ENCODE results near the gene COL9A1. TPM values are rescaled to one million over a fixed set of nuclear protein-coding genes. Genes with fewer than 3 reads are reported as not detected.
"Not testable (repeated sequence)": the region's sequence is repeated elsewhere in the genome, so short reads cannot be mapped to it uniquely, and the experiment has no call there.

The COL9A1 gene
- not detected in 2 replicates for total RNA-seq

DNA sequence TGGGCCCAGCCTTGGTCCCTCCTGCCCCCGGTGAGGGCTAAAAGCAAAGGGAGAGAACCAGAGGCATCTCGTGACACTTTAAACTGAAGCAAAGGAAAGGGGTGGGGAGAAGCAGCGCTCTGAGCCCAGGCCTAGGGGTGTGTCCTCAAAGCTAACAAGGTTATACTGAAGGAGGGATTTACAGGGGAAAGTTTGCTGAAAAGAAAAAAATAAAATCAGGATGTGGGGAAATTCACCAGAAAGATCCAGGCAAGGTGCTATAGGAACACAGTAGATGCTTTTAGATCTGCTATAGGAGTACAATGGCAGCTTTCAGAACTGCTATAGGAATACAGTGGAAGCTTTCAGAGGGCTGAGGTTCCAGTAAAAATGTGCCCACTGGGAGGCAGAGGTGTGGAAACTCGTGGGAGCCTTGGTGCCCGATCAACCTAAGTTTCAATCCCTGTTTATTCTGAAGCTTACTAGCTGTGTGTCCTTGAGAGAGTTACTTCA, at the start of gene COL9A1:
Gene COL9A1 (minus strand): TSS at position 51 of the 492 bp plus-strand sequence. CDS start 160 bp downstream, outside the sequence.
- H3K4me3 ChIP-seq (ENCODE audit: low read depth, low read length) = no peak within 1 kb of the TSS
- TF ChIP-seq, protein P1, sequence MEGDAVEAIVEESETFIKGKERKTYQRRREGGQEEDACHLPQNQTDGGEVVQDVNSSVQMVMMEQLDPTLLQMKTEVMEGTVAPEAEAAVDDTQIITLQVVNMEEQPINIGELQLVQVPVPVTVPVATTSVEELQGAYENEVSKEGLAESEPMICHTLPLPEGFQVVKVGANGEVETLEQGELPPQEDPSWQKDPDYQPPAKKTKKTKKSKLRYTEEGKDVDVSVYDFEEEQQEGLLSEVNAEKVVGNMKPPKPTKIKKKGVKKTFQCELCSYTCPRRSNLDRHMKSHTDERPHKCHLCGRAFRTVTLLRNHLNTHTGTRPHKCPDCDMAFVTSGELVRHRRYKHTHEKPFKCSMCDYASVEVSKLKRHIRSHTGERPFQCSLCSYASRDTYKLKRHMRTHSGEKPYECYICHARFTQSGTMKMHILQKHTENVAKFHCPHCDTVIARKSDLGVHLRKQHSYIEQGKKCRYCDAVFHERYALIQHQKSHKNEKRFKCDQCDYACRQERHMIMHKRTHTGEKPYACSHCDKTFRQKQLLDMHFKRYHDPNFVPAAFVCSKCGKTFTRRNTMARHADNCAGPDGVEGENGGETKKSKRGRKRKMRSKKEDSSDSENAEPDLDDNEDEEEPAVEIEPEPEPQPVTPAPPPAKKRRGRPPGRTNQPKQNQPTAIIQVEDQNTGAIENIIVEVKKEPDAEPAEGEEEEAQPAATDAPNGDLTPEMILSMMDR (IDR thresholded peaks at IDR 0.05; ENCODE audit: insufficient read depth, low read depth, low read length) = no peak
- DNase-seq (ENCODE audit: low read depth) = no peak

DNA sequence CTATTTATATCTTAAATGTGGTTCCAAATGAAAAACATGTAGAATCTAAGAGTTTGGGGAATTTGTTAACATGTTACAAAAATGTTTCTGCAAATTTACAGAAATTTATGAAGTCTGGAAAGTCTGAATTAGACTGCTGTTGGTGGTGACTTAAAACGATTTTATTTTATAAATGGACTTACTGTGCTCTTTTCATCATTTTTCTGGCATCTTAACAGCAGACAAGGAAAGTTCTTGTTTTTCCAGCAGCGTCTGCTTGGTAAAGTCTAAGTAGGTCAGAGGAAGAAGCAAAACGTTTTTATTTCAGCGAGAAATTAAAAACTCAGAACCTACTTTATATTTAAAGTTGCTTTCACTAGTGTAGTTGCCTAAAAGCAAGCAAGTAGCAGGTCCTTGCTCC, 48.6 kb upstream of the COL9A1 start:
- DNase-seq (ENCODE audit: low read depth) = no peak
- H3K4me3 ChIP-seq (ENCODE audit: low read depth, low read length) = no peak overlapping the region
- TF ChIP-seq, protein P1 (IDR thresholded peaks at IDR 0.05; ENCODE audit: insufficient read depth, low read depth, low read length) = no peak

GRCh38 chr6:70345619-70346018, 42.7 kb upstream of the COL9A1 start:
- H3K4me3 ChIP-seq (ENCODE audit: low read depth, low read length) = no peak overlapping the region
- DNase-seq (ENCODE audit: low read depth) = no peak
- TF ChIP-seq, protein P1 (IDR thresholded peaks at IDR 0.05; ENCODE audit: insufficient read depth, low read depth, low read length) = no peak

DNA sequence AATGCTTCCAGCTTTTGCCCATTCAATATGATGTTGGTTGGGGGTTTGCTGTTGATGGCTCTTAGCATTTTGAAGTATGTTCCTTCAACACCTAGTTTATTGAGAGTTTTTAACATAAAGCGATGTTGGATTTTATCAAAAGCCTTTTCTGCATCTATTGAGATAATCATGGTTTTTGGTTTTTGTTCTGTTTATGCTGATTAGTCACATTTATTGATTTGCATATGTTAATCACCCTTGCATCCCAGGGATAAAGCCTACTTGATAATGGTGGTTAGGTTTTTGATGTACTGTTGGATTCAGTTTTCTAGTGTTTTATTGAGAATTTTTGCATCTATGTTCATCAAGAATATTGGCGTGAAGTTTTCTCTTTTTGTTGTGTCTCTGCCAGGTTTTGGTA, 40.4 kb upstream of the COL9A1 start:
- TF ChIP-seq, protein P1 (IDR thresholded peaks at IDR 0.05; ENCODE audit: insufficient read depth, low read depth, low read length) = no peak
- no peak for DNase-seq (ENCODE audit: low read depth)
- no peak overlapping the region for H3K4me3 ChIP-seq (ENCODE audit: low read depth, low read length)

DNA sequence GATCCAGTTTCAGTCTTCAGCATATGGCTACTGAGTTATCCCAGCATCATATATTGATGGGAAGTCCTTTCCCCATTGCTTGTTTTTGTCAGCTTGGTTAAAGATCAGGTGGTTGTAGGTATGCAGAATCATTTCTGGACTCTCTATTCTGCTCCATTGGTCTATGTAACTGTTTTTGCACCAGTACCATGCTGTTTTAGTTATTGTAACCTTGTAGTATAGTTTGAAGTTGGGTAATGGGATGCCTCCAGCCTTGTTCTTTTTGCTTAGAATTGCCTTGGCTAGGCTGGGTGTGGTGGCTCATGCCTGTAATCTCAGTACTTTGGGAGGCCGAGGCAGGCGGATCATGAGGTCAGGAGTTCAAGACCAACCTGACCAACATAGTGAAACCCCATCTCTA, 36.9 kb upstream of the COL9A1 start:
- not testable (repeated sequence) for H3K4me3 ChIP-seq (ENCODE audit: low read depth, low read length); DNase-seq (ENCODE audit: low read depth)

- H3K4me3 ChIP-seq (ENCODE audit: low read depth, low read length) = no peak overlapping the region
- TF ChIP-seq, protein P1 (IDR thresholded peaks at IDR 0.05; ENCODE audit: insufficient read depth, low read depth, low read length) = no peak
- DNase-seq (ENCODE audit: low read depth) = no peak
These were observed 35.9 kb upstream of the COL9A1 start for GRCh38 chr6:70338775-70339174.

DNA sequence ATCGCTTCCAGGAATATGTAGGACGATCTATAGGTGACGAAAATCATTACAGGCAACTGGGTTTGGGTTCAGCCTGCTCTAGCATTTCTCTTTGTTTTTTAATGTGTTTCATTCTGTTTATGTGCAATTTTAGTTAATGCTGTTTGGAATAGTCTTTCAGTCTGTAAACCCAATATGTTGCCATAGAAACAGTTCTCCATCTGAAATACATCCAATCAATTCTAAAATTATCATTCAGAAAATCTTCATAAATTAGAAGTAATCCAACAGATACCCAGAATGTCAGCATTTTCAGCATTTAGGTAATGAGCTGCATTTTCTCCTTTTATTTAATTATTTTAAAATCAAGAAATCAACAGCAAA, 34.8 kb upstream of the COL9A1 start:
- TF ChIP-seq, protein P1 (IDR thresholded peaks at IDR 0.05; ENCODE audit: insufficient read depth, low read depth, low read length) = no peak
- DNase-seq (ENCODE audit: low read depth) = no peak
- H3K4me3 ChIP-seq (ENCODE audit: low read depth, low read length) = no peak overlapping the region

Data from fibroblast of villous mesenchyme (primary cell).